Heart left ventricle (tissue), 16 donors: ENCODE data around the gene CACNA2D1. TPM values are rescaled to one million over a fixed set of nuclear protein-coding genes. Genes with fewer than 3 reads are reported as not detected.

Source experiments
- ATAC-seq, 4 donors: fragments of 200-7000 bp; cut with Tn5 transposase; one replicate each; pipeline ENCODE4 v1.9.1; 2020 to 2022; ENCODE audit warnings: moderate library complexity in 4 of 4, mild to moderate bottlenecking in 3 of 4, moderate number of reproducible peaks in 1 of 4
- DNase-seq, 5 donors: peaks; one replicate each; pipeline ENCODE4 v3.0.0-alpha.2; 2020
- H3K27ac ChIP-seq, 12 donors: fragments of 200-600 bp; sonication (generic) in 4 of 12; one replicate each; pipeline versions ENCODE4 v1.5.0 to v1.8.0; 2016 to 2022; ENCODE audit warnings: mild to moderate bottlenecking in 2 of 12
- H3K27me3 ChIP-seq, 9 donors: fragments of 200-600 bp; sonication (generic) in 2 of 9; one replicate each; pipeline versions ENCODE4 v1.5.1 to v1.8.0; 2016 to 2022; ENCODE audit warnings: mild to moderate bottlenecking in 3 of 9
- H3K36me3 ChIP-seq, 9 donors: fragments of 200-600 bp; sonication (generic) in 2 of 9; one replicate each; pipeline versions ENCODE4 v1.5.0 to v1.8.0; 2018 to 2022; ENCODE audit warnings: mild to moderate bottlenecking in 2 of 9
- H3K4me1 ChIP-seq, 12 donors: fragments of 200-600 bp; sonication (generic) in 4 of 12; one replicate each; pipeline versions ENCODE4 v1.5.0 to v1.8.0; 2016 to 2022; ENCODE audit warnings: mild to moderate bottlenecking in 3 of 12
- H3K4me3 ChIP-seq, 12 donors: fragments of 200-600 bp; sonication (generic) in 4 of 12; one replicate each; pipeline versions ENCODE4 v1.5.0 to v1.8.0; 2017 to 2022; ENCODE audit warnings: mild to moderate bottlenecking in 9 of 12, moderate library complexity in 4 of 12
- H3K9me3 ChIP-seq, 12 donors: fragments of 200-600 bp; sonication (generic) in 4 of 12; one replicate each; pipeline versions ENCODE4 v1.5.0 to v1.8.0; 2016 to 2022; ENCODE audit warnings: mild to moderate bottlenecking in 1 of 12
- CTCF ChIP-seq, 12 donors: fragments of 200-600 bp; sonication (generic) in 4 of 12; IDR thresholded peaks; one replicate each; pipeline versions ENCODE4 v1.5.0 to v1.8.0; 2018 to 2022; ENCODE audit warnings: antibody characterized with exemption in 12 of 12, mild to moderate bottlenecking in 5 of 12
- POLR2A ChIP-seq, 2 donors: fragments of 450-650 bp; IDR thresholded peaks; one replicate each; pipeline ENCODE4 v1.6.1; 2017; ENCODE audit warnings: antibody characterized with exemption in 2 of 2, mild to moderate bottlenecking in 2 of 2, moderate library complexity in 2 of 2
- WGBS, 4 donors: extraction: QIAGEN DNeasy Blood & Tissue Kit in 2 of 4; methylation state at CpG; one replicate each; pipeline versions ENCODE4 v1.1.5 to v1.1.7; 2013 to 2018; 5-methylcytosine and 5-hydroxymethylcytosine counted together
- intact Hi-C, 10 donors: fragments of 100-400 bp; cut with DNase I; formaldehyde crosslinking; loops; one replicate each; pipeline versions ENCODE4 v1.11.1 to v1.14.2; 2022
- polyA plus RNA-seq, 2 donors: library from polyadenylated mRNA; stranded (reverse); fragments of 200-250 nt; gene quantifications; one replicate each; pipeline ENCODE4 v1.2.3, GENCODE V29; 2013
- total RNA-seq, 9 donors: library from RNA; depleted of rRNA in 2 of 9; stranded (reverse); fragments of >200 nt in 2 of 9; fragmentation: NEBNext Ultra II Directional in 3 of 9; extraction: Animal tissue kit (Norgen Biotek cat#: 25700) in 3 of 9; gene quantifications; one replicate each; pipeline versions ENCODE4 v1.1.0 to v1.2.4, GENCODE V29; 2016 to 2023
- donor health status: ischemic (EF 13 %, LVEDD 7.1; RV severe dilation, severe dysfunction).
- donor health status: healthy with polysubstance abuse.
- donor health status: DM: no; HTN: yes; CAD: no.
- donor health status: DM: no; HTN: no; CAD: no.
- donor health status: ischemic (EF 25% LVEDD 6.9; RV normal size, moderate dysfunction).
- donor health status: ischemic (EF 25% LVEDD 5.7; RV mildly dilated, moderate dysfunction).
- donor health status: healthy.
- donor health status: DM: yes; HTN: yes; CAD: no.
- donor health status: ischemic (EF 35%, LVEDD 5.7; RV mildly dilated, moderate dysfunction).
- donor health status: nonischemic (EF 11% LVEDD 7.7; RV severe dilation, severe dysfunction).
- donor health status: DM: yes; HTN: yes; CAD: no.
- donor health status: PGD.
- donor health status: ischemic (EF 29% LVEDD 5.4; RV normal size, mild dysfunction).
- donor health status: nonischemic (EF 23%, LVEDD 6.1; RV moderate dilation, normal function).

The CACNA2D1 gene
- total and polyA plus RNA-seq, 11 donors: 13.5 to 122 (median 55.5) TPM

- Histone ChIP-seq H3K27me3 (no peaks in the 10 kb centered on the region), H3K36me3 (no peaks in the 10 kb centered on the region), H3K9me3 (no peaks in the 10 kb centered on the region), H3K4me1 (peaks cover 0 to 27% (median 7%) of the 10 kb centered on the region in 12 donors), H3K4me3 (no peak overlapping the region), H3K27ac (no peak overlapping the region)
- DNase-seq: no peak
- WGBS, 4 donors: 80 to 89% (median 87%) methylated on average over 1 of the region's 1 CpG
- no peak for ATAC-seq
- TF ChIP-seq CTCF (IDR thresholded peaks at IDR 0.05): no peak
- no peak for TF ChIP-seq POLR2A (IDR thresholded peaks at IDR 0.05)
- intact Hi-C loops: loop anchor here in 1 of 10 donors (10.0 kb wide), 1 partner anchor 64 kb away; no protein-coding TSS in a partner anchor
Measured at GRCh38 chr7:82270870-82271269, 172.7 kb downstream of the CACNA2D1 start.

- Histone ChIP-seq H3K4me3 (no peak overlapping the region), H3K27me3 (no peaks in the 10 kb centered on the region), H3K9me3 (no peaks in the 10 kb centered on the region), H3K36me3 (no peaks in the 10 kb centered on the region), H3K27ac (no peak overlapping the region), H3K4me1 (peaks cover 0 to 46% (median 11%) of the 10 kb centered on the region in 12 donors)
- intact Hi-C loops: no loop called here
- WGBS, 4 donors: 9 to 35% (median 12%) methylated on average over 1 of the region's 1 CpG
- no peak for TF ChIP-seq CTCF (IDR thresholded peaks at IDR 0.05)
- no peak for TF ChIP-seq POLR2A (IDR thresholded peaks at IDR 0.05)
- no peak for DNase-seq
- ATAC-seq: no peak
Measured at GRCh38 chr7:82268632-82269031, 174.9 kb downstream of the CACNA2D1 start.

GRCh38 chr7:82266081-82266480 is 177.5 kb downstream of the CACNA2D1 start:
- ATAC-seq: no peak
- peaks cover 0 to 48% (median 11%) of the 10 kb centered on the region in 12 donors for H3K4me1 ChIP-seq
- intact Hi-C loops: no loop called here

GRCh38 chr7:82264783-82265305 is 178.7 kb downstream of the CACNA2D1 start:
- H3K9me3 ChIP-seq: no peaks in the 10 kb centered on the region
- intact Hi-C loops: no loop called here
- DNase-seq (no peak), ATAC-seq (no peak)
- no peaks in the 10 kb centered on the region for H3K36me3 ChIP-seq
- no peak for TF ChIP-seq CTCF (IDR thresholded peaks at IDR 0.05)
- TF ChIP-seq POLR2A (IDR thresholded peaks at IDR 0.05): no peak
- no peak overlapping the region for H3K27ac ChIP-seq
- no peaks in the 10 kb centered on the region for H3K27me3 ChIP-seq
- peaks cover 0 to 38% (median 9%) of the 10 kb centered on the region in 12 donors for H3K4me1 ChIP-seq
- 62 to 66% (median 63%) methylated on average over 3 of the region's 3 CpGs for WGBS, 4 donors
- no peak overlapping the region for H3K4me3 ChIP-seq

More at GRCh38 chr7:82266081-82266480, 177.5 kb downstream of the CACNA2D1 start:
- Histone ChIP-seq H3K27me3 (no peaks in the 10 kb centered on the region), H3K9me3 (no peaks in the 10 kb centered on the region), H3K4me3 (no peak overlapping the region), H3K27ac (no peak overlapping the region), H3K36me3 (no peaks in the 10 kb centered on the region)
- DNase-seq: no peak
- no peak for TF ChIP-seq CTCF (IDR thresholded peaks at IDR 0.05)
- no peak for TF ChIP-seq POLR2A (IDR thresholded peaks at IDR 0.05)
